Astrocyte of the hippocampus (primary cell): ENCODE data around the gene SGCA.
A peak's percentile ranks its signal among the peaks of the same experiment; 100 is the strongest.

Experiments
- DNase-seq: peaks from one replicate; pipeline ENCODE4 v3.0.0; 2011; ENCODE audit warnings: low read depth, low spot score

Gene SGCA

DNA sequence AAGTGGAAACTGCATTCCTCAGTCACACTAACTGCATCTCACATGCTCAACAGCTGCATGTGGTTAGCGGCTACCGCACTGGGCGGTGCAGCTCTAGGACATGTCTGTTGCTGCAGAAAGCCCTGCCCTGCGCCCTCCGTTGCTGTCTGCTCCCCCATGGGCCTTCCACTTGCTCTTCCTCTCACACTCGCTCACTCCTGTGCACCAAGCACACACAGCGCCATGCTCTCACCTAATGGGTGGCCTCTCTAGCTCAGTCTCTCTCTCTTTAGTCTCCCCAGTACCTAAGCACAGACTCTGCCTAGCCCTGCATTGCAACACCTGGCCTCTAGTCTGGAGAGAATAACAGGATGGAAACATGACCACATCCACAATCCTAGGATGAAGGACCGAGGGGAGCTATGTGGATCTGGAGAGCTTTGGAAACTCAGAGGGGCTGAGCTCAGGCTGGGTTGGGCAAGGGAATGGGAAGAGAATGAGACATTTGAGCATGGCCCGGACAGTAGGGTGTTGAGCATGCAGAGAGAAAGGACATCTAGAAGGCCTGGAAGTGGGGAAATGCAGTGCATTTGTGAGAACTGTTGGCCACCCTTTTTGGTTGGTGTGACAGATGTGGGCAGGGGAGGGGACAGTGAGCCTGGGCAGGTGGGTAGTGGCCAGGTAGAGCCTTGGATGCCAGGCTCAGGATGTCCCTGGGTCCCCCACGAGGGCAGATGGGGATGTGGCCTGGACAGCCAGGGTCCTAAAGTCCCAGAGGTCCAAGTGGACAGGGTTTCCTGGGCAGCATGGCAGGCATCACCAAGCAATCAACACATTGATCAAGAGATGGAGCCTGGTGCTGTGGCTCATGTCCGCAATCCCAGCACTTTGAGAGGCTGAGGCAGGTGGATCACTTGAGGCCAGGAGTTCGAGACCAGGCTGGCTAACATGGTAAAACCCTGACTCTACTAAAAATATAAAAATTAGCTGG lies 16.1 kb downstream of the SGCA start:
- peak; percentile 58 for DNase-seq

- DNase-seq = no peak
Measured at GRCh38 chr17:50182783-50183420, 17.1 kb downstream of the SGCA start.

DNA sequence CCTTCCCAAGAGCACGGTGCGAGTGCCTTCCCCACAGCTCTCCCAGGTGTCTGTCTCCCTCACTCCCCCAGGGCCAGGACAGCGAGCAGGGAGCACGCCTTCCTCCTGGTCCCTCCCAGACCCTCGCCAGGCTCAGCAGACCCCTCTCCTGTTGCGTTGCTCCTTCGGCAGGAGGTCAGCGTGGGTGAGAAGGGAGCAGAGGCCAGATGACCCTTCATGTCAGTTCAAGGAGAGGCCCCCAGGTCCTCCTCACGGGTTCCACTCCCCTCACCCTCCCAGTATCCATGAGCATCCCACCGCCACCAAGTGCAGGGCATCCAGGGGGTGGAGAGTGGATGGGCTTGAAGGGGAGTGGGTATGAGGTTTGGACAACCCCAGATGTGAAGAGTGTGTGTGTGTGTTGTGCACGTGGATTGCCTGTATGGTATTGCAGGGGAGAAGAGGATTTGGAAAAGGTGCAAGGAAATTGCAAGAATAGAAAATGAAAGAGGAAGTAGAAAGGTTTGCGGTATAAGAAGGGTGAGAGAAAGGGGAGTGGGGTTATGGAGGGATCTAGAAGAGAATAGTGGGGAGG lies 17.7 kb downstream of the SGCA start:
- DNase-seq = no peak

- no peak for DNase-seq
Measured at GRCh38 chr17:50184064-50184463, 18.3 kb downstream of the SGCA start.

GRCh38 chr17:50184611-50185398 lies 19.0 kb downstream of the SGCA start:
- DNase-seq = no peak

DNA sequence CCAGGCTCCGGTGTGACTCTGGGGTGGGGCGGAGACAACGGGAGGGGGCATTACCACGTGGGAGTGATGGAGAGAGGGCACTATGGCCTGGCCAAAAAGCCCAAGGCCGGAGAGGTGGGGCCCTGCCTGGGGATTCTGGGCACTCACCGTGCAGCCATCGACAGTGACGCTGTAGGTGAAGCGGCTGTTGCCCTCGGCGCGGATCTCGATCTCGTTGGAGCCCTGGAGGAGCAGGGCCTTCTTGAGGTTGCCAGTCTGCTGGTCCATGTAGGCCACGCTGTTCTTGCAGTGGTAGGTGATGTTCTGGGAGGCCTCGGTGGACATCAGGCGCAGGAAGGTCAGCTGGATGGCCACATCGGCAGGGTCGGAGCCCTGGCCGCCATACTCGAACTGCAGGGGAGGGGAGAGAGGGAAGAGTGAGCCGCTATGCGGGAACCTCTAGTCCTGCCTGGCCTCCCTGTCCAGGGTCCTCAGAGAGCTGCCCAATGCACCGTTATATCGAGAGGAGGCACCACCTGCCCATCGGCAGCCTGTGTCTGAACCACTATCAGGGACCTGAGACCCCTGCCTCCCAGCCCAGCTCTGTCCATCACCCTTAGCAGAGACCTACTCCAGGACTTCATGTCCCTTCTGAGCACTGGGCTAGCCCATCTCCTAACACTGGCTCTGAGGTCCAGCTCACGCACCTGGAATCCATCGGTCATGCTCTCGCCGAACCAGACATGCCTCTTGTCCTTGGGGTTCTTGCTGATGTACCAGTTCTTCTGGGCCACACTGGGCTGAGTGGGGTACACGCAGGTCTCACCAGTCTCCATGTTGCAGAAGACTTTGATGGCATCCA lies 20.0 kb downstream of the SGCA start:
- no peak for DNase-seq

GRCh38 chr17:50186661-50187393 lies 21.0 kb downstream of the SGCA start:
- DNase-seq = peak; percentile 64

GRCh38 chr17:50187394-50187725 lies 21.6 kb downstream of the SGCA start:
- no peak for DNase-seq

DNA sequence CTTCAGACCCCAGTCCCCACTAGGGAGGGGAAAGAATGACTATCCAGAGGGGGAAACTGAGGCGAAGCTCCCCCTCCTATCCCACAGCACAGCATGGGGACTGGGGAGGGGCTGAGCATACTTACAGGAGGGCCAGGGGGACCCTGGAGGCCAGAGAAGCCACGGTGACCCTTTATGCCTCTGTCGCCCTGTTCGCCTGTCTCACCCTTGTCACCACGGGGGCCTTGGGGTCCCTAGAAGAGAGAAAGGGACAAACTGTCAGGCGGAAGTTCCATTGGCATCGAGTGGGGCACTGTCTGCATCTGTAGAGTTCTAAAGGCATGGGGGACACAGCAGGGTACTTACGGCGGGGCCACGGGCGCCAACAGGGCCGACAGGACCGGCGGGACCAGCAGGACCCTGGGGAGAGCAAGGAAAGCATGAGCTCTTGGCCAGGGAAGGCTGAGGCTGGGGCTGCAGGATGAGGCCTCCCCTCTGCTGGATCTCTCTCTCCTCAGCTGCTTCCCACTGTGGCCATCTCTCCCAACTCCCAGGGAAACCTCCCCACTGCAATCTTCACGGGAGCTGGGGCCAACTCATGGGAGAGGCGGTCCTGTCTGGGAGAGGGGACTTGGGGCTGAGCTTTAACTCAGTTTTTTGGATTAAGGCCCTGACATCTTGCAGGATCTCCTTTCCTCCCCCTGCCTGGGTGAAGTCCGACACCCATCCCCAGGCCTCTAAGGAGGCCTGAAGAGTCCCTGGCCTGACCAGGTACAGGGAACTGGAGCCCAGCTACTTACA lies 22.1 kb downstream of the SGCA start:
- DNase-seq = no peak

- DNase-seq = no peak
Measured at GRCh38 chr17:50188531-50188920, 22.7 kb downstream of the SGCA start.

DNA sequence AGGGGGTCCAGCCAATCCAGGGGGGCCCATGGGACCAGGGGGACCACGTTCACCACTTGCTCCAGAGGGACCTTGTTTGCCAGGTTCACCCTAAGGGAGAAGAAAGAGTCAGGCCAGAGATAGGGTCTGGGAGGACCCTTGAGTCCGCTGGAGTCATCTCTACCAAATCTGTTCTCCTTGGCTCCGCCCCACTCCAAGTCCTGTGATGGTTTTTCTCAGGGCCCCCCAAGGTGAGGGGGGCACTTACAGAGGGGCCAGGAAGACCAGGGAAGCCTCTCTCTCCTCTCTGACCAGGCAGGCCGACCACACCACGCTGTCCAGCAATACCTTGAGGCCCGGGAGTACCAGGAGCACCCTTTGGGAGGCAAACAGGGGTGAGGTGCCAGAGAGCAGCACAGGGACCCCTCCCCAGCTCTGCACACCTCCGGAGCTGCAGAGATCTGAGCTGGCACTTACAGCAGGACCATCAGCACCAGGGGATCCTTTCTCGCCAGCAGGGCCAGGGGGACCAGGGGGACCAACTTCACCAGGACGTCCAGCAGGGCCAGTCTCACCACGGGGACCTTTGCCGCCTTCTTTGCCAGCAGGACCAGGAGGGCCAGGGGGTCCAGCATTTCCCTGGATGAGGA lies 23.2 kb downstream of the SGCA start:
- no peak for DNase-seq

DNA sequence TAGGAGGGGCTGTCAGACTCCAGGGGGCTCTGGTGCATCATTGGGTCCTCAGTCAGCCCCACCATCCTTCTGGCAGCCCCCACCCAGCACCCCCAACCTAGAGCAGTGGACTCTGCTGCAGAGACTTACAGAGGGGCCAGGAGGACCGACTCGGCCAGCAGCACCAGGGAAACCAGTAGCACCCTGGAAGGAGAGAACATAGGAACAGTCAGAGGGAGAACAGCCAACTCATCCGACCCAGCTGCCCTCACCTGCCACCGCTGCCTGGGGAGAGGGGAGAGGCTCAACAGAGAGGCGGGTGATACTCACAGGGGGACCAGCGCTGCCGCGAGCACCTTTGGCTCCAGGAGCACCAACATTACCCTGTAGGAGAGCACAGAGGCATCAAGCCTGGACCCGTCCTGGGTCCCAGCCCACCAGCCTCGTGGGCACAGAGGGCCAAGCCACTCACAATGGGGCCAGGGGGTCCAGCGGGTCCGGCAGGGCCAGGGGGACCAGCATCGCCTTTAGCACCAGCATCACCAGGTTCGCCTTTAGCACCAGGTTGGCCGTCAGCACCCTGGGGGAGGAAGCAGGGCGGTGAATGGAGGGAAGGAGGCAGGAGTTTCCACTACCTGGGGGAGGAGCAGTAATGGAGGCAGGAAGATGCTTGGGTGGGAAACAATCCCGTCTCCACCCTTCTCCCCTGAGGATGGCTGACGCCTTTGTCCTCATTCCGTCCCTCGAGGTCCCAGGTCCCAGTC lies 23.9 kb downstream of the SGCA start:
- DNase-seq = no peak

DNA sequence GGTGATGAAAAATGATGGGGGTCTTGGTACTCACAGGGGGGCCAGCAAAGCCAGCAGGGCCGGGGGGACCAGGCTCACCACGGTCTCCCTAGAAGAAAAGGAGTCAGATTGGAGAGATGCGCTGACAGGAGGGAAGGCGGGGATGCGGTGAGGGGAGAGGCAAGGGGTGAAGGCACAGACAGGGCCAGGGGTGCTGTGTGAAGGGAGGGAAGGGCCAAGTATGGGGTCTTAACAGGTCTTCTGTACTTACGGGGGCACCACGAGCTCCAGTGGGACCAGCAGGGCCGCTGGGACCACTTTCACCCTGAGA lies 24.4 kb downstream of the SGCA start:
- DNase-seq = no peak

- no peak for DNase-seq
Measured at GRCh38 chr17:50190603-50191358, 25.0 kb downstream of the SGCA start.

GRCh38 chr17:50191359-50192143 lies 25.7 kb downstream of the SGCA start:
- no peak for DNase-seq

GRCh38 chr17:50192144-50192617 lies 26.4 kb downstream of the SGCA start:
- DNase-seq = no peak
